ENCODE results near the gene CCDC74B.
"Not testable (repeated sequence)": the region's sequence is repeated elsewhere in the genome, so short reads cannot be mapped to it uniquely, and the experiment has no call there.

Gene CCDC74B

DNA sequence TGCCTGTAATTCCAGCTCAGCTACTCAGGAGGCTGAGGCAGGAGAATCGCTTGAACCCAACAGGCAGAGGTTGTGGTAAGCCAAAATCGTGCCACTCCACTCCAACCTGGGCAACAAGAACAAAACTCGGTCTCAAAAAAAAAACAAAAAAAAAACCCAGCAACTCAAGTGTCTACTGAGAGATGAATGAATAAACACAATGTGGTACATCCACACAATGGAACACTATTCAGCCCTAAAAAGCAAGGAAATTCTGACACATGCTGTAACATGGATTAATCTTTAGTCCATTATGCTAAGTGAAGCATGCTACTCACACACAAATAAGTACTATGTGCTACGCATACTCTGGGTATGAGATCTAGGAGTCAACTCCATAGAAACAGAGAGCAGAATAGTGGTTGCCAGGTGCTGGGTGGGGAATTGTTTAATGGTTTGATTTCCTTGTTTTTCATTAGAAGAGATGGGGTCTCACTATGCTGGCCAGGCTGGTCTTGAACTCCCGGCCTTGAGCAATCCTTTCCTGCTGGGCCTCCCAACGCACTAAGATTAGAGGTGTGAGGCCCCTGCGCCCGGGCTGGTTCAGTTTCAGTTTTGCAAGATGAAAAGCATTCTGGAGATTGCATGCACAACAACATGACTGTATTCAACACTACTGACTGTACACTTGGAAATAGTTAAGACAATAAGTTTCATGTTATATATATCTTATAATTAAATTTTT lies 20.5 kb upstream of the CCDC74B start:
- H3K36me3 ChIP-seq (ENCODE audit: control insufficient read depth, insufficient read depth, low read length), result peaks cover 75% of the 10 kb centered on the region
- H3K27ac ChIP-seq (ENCODE audit: low read depth, low read length), result no peak overlapping the region
- no peaks in the 10 kb centered on the region for H3K9me3 ChIP-seq (ENCODE audit: control insufficient read depth, insufficient read depth, low read depth, low read length)
- no peaks in the 10 kb centered on the region for H3K4me1 ChIP-seq (ENCODE audit: control insufficient read depth, insufficient read depth, low read length)
- H3K4me3 ChIP-seq (ENCODE audit: low read depth, low read length), result no peak overlapping the region
- H3K27me3 ChIP-seq (ENCODE audit: control insufficient read depth, insufficient read depth, low read length), result no peaks in the 10 kb centered on the region
- no peak overlapping the region for H3K9ac ChIP-seq (ENCODE audit: low read length)

DNA sequence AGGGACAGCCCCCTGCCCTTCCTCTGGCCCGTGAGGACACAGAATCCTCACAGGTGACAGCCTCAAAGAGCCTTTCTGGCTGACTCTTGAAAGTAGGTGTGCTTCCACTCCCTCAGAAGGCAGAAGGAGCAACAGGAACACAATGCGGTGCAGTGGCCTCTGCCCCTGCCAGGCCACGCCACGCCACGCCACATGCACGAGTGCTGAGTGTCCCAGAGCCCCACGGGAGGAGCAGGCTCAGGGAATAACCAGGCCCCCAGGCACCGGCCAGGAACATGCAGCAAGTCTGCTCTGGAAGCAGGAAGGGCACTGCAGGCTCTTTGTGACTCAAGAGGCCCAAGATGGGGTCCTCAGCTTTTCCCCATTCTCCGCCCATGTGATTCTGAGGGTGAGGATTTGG lies 18.1 kb upstream of the CCDC74B start:
- no peak overlapping the region for H3K9ac ChIP-seq (ENCODE audit: low read length)
- H3K27ac ChIP-seq (ENCODE audit: low read depth, low read length), result no peak overlapping the region
- no peak overlapping the region for H3K4me3 ChIP-seq (ENCODE audit: low read depth, low read length)
- H3K36me3 ChIP-seq (ENCODE audit: control insufficient read depth, insufficient read depth, low read length), result peaks cover 75% of the 10 kb centered on the region
- no peaks in the 10 kb centered on the region for H3K27me3 ChIP-seq (ENCODE audit: control insufficient read depth, insufficient read depth, low read length)
- H3K9me3 ChIP-seq (ENCODE audit: control insufficient read depth, insufficient read depth, low read depth, low read length), result no peaks in the 10 kb centered on the region
- no peaks in the 10 kb centered on the region for H3K4me1 ChIP-seq (ENCODE audit: control insufficient read depth, insufficient read depth, low read length)

GRCh38 chr2:130162486-130162885 lies 17.6 kb upstream of the CCDC74B start:
- H3K36me3 ChIP-seq (ENCODE audit: control insufficient read depth, insufficient read depth, low read length), result peaks cover 72% of the 10 kb centered on the region
- H3K4me3 ChIP-seq (ENCODE audit: low read depth, low read length); H3K27ac ChIP-seq (ENCODE audit: low read depth, low read length); H3K27me3 ChIP-seq (ENCODE audit: control insufficient read depth, insufficient read depth, low read length); H3K4me1 ChIP-seq (ENCODE audit: control insufficient read depth, insufficient read depth, low read length); H3K9me3 ChIP-seq (ENCODE audit: control insufficient read depth, insufficient read depth, low read depth, low read length); H3K9ac ChIP-seq (ENCODE audit: low read length): not testable (repeated sequence)

- not testable (repeated sequence) for H3K9me3 ChIP-seq (ENCODE audit: control insufficient read depth, insufficient read depth, low read depth, low read length); H3K9ac ChIP-seq (ENCODE audit: low read length); H3K4me1 ChIP-seq (ENCODE audit: control insufficient read depth, insufficient read depth, low read length); H3K27ac ChIP-seq (ENCODE audit: low read depth, low read length); H3K27me3 ChIP-seq (ENCODE audit: control insufficient read depth, insufficient read depth, low read length); H3K4me3 ChIP-seq (ENCODE audit: low read depth, low read length)
- H3K36me3 ChIP-seq (ENCODE audit: control insufficient read depth, insufficient read depth, low read length), result peaks cover 66% of the 10 kb centered on the region
Observed at GRCh38 chr2:130160838-130161705, 16.2 kb upstream of the CCDC74B start.

- Histone ChIP-seq H3K4me3 (ENCODE audit: low read depth, low read length) (no peak overlapping the region), H3K4me1 (ENCODE audit: control insufficient read depth, insufficient read depth, low read length) (no peaks in the 10 kb centered on the region), H3K27me3 (ENCODE audit: control insufficient read depth, insufficient read depth, low read length) (no peaks in the 10 kb centered on the region), H3K9me3 (ENCODE audit: control insufficient read depth, insufficient read depth, low read depth, low read length) (no peaks in the 10 kb centered on the region), H3K9ac (ENCODE audit: low read length) (no peak overlapping the region), H3K36me3 (ENCODE audit: control insufficient read depth, insufficient read depth, low read length) (peaks cover 65% of the 10 kb centered on the region), H3K27ac (ENCODE audit: low read depth, low read length) (no peak overlapping the region)
Observed at GRCh38 chr2:130160131-130160530, 15.2 kb upstream of the CCDC74B start.

- not testable (repeated sequence) for H3K9me3 ChIP-seq (ENCODE audit: control insufficient read depth, insufficient read depth, low read depth, low read length); H3K27ac ChIP-seq (ENCODE audit: low read depth, low read length); H3K27me3 ChIP-seq (ENCODE audit: control insufficient read depth, insufficient read depth, low read length); H3K4me3 ChIP-seq (ENCODE audit: low read depth, low read length); H3K4me1 ChIP-seq (ENCODE audit: control insufficient read depth, insufficient read depth, low read length); H3K9ac ChIP-seq (ENCODE audit: low read length)
- H3K36me3 ChIP-seq (ENCODE audit: control insufficient read depth, insufficient read depth, low read length), result peaks cover 66% of the 10 kb centered on the region
Observed at GRCh38 chr2:130159376-130159775, 14.5 kb upstream of the CCDC74B start.

DNA sequence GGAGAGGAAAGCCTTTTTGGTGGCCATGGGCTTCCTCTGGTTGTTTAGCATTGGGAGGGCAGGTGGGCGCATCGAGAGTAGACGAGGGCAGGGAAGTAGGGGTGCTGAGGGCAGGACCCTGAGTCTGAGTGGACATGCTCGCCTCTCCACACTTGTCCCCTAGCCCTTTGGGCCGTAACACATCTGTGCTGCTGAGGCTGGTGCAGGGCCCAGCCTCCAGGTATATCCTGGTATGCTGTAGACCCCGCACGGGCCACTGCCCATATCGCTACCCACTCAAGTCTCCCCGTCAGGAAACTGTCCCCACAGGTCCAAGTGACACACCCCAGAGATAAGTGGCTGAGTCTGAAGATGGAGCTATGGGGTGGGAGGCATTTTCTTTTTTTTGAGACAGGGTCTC lies 13.7 kb upstream of the CCDC74B start:
- H3K9ac ChIP-seq (ENCODE audit: low read length), result no peak overlapping the region
- H3K4me3 ChIP-seq (ENCODE audit: low read depth, low read length), result no peak overlapping the region
- H3K27ac ChIP-seq (ENCODE audit: low read depth, low read length), result no peak overlapping the region
- H3K27me3 ChIP-seq (ENCODE audit: control insufficient read depth, insufficient read depth, low read length), result no peaks in the 10 kb centered on the region
- peaks cover 64% of the 10 kb centered on the region for H3K36me3 ChIP-seq (ENCODE audit: control insufficient read depth, insufficient read depth, low read length)
- no peaks in the 10 kb centered on the region for H3K4me1 ChIP-seq (ENCODE audit: control insufficient read depth, insufficient read depth, low read length)
- no peaks in the 10 kb centered on the region for H3K9me3 ChIP-seq (ENCODE audit: control insufficient read depth, insufficient read depth, low read depth, low read length)

DNA sequence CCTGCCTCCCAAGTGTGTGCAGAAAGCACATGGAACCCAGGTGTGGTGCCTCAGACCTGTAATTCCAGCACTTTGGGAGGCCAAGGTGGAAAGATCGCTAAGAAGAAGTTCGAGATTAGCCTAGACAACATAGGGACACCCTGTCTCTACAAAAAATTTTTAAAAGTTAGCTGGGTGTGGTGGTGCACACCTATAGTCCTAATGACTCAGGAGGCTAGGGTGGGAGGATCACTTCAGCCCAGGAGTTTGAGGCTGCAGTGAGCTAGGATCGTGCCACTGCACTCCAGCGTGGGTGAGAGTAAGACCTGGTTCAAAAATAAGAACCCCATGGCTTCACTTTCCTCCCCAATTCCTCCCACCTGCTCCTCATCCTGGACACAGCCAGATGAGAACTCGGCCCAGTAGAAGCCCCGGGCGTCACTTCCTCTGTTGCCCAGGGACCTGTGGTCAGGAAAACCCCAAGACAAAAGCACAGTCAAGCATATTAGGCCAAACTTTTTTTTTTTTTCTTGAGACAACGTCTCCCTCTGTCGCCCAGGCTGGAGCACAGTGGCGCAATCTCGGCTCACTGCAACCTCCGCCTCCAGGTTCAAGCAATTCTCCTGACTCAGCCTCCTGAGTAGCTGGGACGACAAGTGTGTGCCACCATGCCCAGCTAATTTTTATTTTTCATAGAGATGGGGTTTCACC lies 13.1 kb upstream of the CCDC74B start:
- H3K4me3 ChIP-seq (ENCODE audit: low read depth, low read length); H3K9me3 ChIP-seq (ENCODE audit: control insufficient read depth, insufficient read depth, low read depth, low read length); H3K9ac ChIP-seq (ENCODE audit: low read length); H3K4me1 ChIP-seq (ENCODE audit: control insufficient read depth, insufficient read depth, low read length); H3K27ac ChIP-seq (ENCODE audit: low read depth, low read length); H3K27me3 ChIP-seq (ENCODE audit: control insufficient read depth, insufficient read depth, low read length): not testable (repeated sequence)
- H3K36me3 ChIP-seq (ENCODE audit: control insufficient read depth, insufficient read depth, low read length), result peaks cover 64% of the 10 kb centered on the region

GRCh38 chr2:130157354-130157753 lies 12.4 kb upstream of the CCDC74B start:
- H3K27me3 ChIP-seq (ENCODE audit: control insufficient read depth, insufficient read depth, low read length); H3K9me3 ChIP-seq (ENCODE audit: control insufficient read depth, insufficient read depth, low read depth, low read length); H3K4me3 ChIP-seq (ENCODE audit: low read depth, low read length); H3K9ac ChIP-seq (ENCODE audit: low read length); H3K27ac ChIP-seq (ENCODE audit: low read depth, low read length); H3K4me1 ChIP-seq (ENCODE audit: control insufficient read depth, insufficient read depth, low read length): not testable (repeated sequence)
- H3K36me3 ChIP-seq (ENCODE audit: control insufficient read depth, insufficient read depth, low read length), result peaks cover 64% of the 10 kb centered on the region

- Histone ChIP-seq H3K9me3 (ENCODE audit: control insufficient read depth, insufficient read depth, low read depth, low read length) (no peaks in the 10 kb centered on the region), H3K9ac (ENCODE audit: low read length) (no peak overlapping the region), H3K36me3 (ENCODE audit: control insufficient read depth, insufficient read depth, low read length) (peaks cover 69% of the 10 kb centered on the region), H3K4me1 (ENCODE audit: control insufficient read depth, insufficient read depth, low read length) (no peaks in the 10 kb centered on the region), H3K27ac (ENCODE audit: low read depth, low read length) (no peak overlapping the region), H3K27me3 (ENCODE audit: control insufficient read depth, insufficient read depth, low read length) (no peaks in the 10 kb centered on the region), H3K4me3 (ENCODE audit: low read depth, low read length) (no peak overlapping the region)
Observed at GRCh38 chr2:130156624-130157004, 11.7 kb upstream of the CCDC74B start.

Data from HUES6 (cell line).